ENCODE results near the gene FBXW9.
A peak's percentile ranks its signal among the peaks of the same experiment; 100 is the strongest.

- no peak for TF ChIP-seq CTCF (IDR thresholded peaks at IDR 0.05 in 2 of 3, conservative IDR thresholded peaks at IDR 0.05 in 1 of 3; ENCODE audit: borderline replicate concordance in 1 of 3, insufficient read depth in 1 of 3, low read depth in 2 of 3, low read length in 2 of 3)
- TF ChIP-seq EZH2phosphoT487 (IDR thresholded peaks at IDR 0.05; ENCODE audit: borderline replicate concordance) = no peak
- TF ChIP-seq ATF3 (IDR thresholded peaks at IDR 0.05) = no peak
- TF ChIP-seq TCF7L2 (IDR thresholded peaks at IDR 0.05; ENCODE audit: borderline replicate concordance, extremely low read depth, insufficient read depth, insufficient read length) = peak; percentile 90
- peak; percentile 79 for TF ChIP-seq ZBTB33 (IDR thresholded peaks at IDR 0.05; ENCODE audit: extremely low read depth, insufficient replicate concordance, low read length)
- peak; percentile 54 for TF ChIP-seq POLR2A (IDR thresholded peaks at IDR 0.05; ENCODE audit: borderline replicate concordance, extremely low read depth, insufficient read depth, insufficient read length)
- peak; percentile 65 for TF ChIP-seq POLR2AphosphoS5 (IDR thresholded peaks at IDR 0.05; ENCODE audit: low read depth, low read length)
- peak; percentile 95 for TF ChIP-seq MAX (IDR thresholded peaks at IDR 0.05)
- TF ChIP-seq SIN3A (IDR thresholded peaks at IDR 0.05; ENCODE audit: low read depth) = peak; percentile 63
- no peak for TF ChIP-seq REST (IDR thresholded peaks at IDR 0.05; ENCODE audit: low read depth)
These were observed 26.3 kb upstream of the FBXW9 start for GRCh38 chr19:12722566-12723380.
